ENCODE measurements around the gene CAVIN1. TPM values are rescaled to one million over a fixed set of nuclear protein-coding genes. Genes with fewer than 3 reads are reported as not detected.

Gene CAVIN1
- total RNA-seq, 2 donors from 2014 or later: 0.17 TPM; not detected in 1

Other genes with a start within 250 kb of the CAVIN1 start
- gene KCNH4, start 242.1 kb downstream of the CAVIN1 start, total RNA-seq: 1 to 10 TPM in 1 of 2 donors, under 1 TPM in 1; 0.33 to 2.5 TPM
- gene HCRT, start 237.8 kb downstream of the CAVIN1 start, total RNA-seq: not detected
- gene GHDC, start 228.8 kb downstream of the CAVIN1 start, total RNA-seq: 10 to 100 TPM; 13.2 to 17.5 TPM
- gene STAT5B, start 146.9 kb downstream of the CAVIN1 start, total RNA-seq: 100 to 1,000 TPM; 131 to 209 TPM
- gene STAT5A, start 134.8 kb downstream of the CAVIN1 start, total RNA-seq: 100 to 1,000 TPM; 187 to 392 TPM
- gene STAT3, start 34.8 kb downstream of the CAVIN1 start, total RNA-seq: 100 to 1,000 TPM; 171 to 344 TPM
- gene ATP6V0A1, start 35.6 kb upstream of the CAVIN1 start, total RNA-seq: 10 to 100 TPM in 1 of 2 donors, 1 to 10 TPM in 1; 6.7 to 13.9 TPM
- gene NAGLU, start 113.0 kb upstream of the CAVIN1 start, total RNA-seq: 10 to 100 TPM; 18.1 to 19.3 TPM
- gene HSD17B1, start 129.7 kb upstream of the CAVIN1 start, total RNA-seq: 1 to 10 TPM in 1 of 2 donors, under 1 TPM in 1; 0.71 to 1.6 TPM
- 100 to 1,000 TPM in 1 of 2 donors, 10 to 100 TPM in 1; 83.4 to 126 TPM for gene COASY, start 138.9 kb upstream of the CAVIN1 start, total RNA-seq
- gene MLX, start 143.8 kb upstream of the CAVIN1 start, total RNA-seq: 10 to 100 TPM; 66.8 to 68.4 TPM
- 10 to 100 TPM; 20.7 to 41.3 TPM for gene PSMC3IP, start 154.5 kb upstream of the CAVIN1 start, total RNA-seq
- gene RETREG3, start 186.1 kb upstream of the CAVIN1 start, total RNA-seq: 10 to 100 TPM; 52.9 to 67.3 TPM
- 10 to 100 TPM; 59.1 to 99.4 TPM for gene TUBG1, start 186.4 kb upstream of the CAVIN1 start, total RNA-seq
- gene TUBG2, start 236.0 kb upstream of the CAVIN1 start, total RNA-seq: 1 to 10 TPM; 3.9 to 8.0 TPM

Data from natural killer cell treated with Interleukin-12 subunit alpha and Interleukin-12 subunit beta and Interleukin-15 and Interleukin-18, amount 100 ng/mL, for 72 hours (primary cell).